Central memory CD8-positive, alpha-beta T cell (primary cell): ENCODE measurements around the gene CDC14B.
"Not testable (repeated sequence)": the region's sequence is repeated elsewhere in the genome, so short reads cannot be mapped to it uniquely, and the experiment has no call there.

Experiments
- ATAC-seq: fragments of 150-1000 bp; cut with Tn5 transposase; replicated peaks from 2 replicates; pipeline ENCODE4 v1.10.0; 2022; ENCODE audit warnings: mild to moderate bottlenecking, moderate FRiP score, moderate number of reproducible peaks; ENCODE audit not compliant: poor library complexity, severe bottlenecking; ENCODE audit errors: extremely low read depth
- DNase-seq, 2 donors: peaks; one replicate each; pipeline ENCODE4 v3.0.0; 2021; ENCODE audit warnings: low spot score in 2 of 2
- H3K27ac Mint-ChIP-seq: one replicate; pipeline ENCODE4 v1.8.0; 2022; ENCODE audit warnings: low read depth, mild to moderate bottlenecking, moderate library complexity, mixed read lengths
- H3K27me3 Mint-ChIP-seq: one replicate; pipeline ENCODE4 v1.8.0; 2022; ENCODE audit warnings: mixed read lengths
- H3K36me3 Mint-ChIP-seq: one replicate; pipeline ENCODE4 v1.8.0; 2022; ENCODE audit warnings: mild to moderate bottlenecking, moderate library complexity, mixed read lengths; ENCODE audit not compliant: insufficient read depth
- H3K4me1 Mint-ChIP-seq: one replicate; pipeline ENCODE4 v1.8.0; 2022; ENCODE audit warnings: mixed read lengths
- H3K4me3 Mint-ChIP-seq: one replicate; pipeline ENCODE4 v1.8.0; 2022; ENCODE audit warnings: mild to moderate bottlenecking, moderate library complexity, mixed read lengths
- H3K9me3 Mint-ChIP-seq: one replicate; pipeline ENCODE4 v1.8.0; 2022; ENCODE audit warnings: mixed read lengths

The CDC14B gene

DNA sequence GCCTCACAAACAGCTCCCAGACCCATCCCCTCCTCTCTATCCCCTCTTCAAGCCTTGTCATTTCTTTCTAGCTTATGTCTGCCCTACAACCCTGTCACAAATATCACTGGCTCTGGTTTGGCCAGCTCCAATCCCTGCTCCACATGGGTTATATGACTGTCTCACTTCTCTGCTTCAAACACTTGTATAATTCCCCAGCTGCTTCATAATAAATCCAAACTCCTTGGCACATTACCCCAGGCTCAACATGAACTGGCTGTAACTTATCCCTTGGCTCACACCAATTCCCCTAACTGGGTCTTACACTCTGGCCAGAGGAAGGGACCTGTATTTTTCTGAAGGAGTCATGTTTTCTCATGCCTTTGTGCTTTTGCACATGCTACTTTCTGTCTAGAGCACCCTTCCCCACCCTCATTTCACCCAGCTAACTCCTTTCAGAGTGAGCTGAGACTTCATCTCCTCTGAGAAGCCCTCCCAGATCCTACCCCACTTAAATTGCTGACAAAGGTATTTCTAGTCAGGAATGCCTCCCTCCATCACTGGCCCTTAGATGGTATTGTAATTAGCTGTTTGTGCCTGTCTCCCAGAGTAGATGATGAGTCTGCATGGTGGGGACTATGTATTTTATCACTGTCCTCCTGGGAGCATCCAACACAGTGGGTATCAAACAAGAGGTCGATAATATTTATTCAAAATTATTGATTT, 30.1 kb upstream of the CDC14B start:
- DNase-seq: no peak
- Mint-ChIP-seq H3K4me1 (peaks cover 9% of the 10 kb centered on the region), H3K36me3 (peaks cover 46% of the 10 kb centered on the region), H3K27ac (no peak overlapping the region), H3K4me3 (no peak overlapping the region), H3K9me3 (no peaks in the 10 kb centered on the region), H3K27me3 (no peaks in the 10 kb centered on the region)
- ATAC-seq: no peak

DNA sequence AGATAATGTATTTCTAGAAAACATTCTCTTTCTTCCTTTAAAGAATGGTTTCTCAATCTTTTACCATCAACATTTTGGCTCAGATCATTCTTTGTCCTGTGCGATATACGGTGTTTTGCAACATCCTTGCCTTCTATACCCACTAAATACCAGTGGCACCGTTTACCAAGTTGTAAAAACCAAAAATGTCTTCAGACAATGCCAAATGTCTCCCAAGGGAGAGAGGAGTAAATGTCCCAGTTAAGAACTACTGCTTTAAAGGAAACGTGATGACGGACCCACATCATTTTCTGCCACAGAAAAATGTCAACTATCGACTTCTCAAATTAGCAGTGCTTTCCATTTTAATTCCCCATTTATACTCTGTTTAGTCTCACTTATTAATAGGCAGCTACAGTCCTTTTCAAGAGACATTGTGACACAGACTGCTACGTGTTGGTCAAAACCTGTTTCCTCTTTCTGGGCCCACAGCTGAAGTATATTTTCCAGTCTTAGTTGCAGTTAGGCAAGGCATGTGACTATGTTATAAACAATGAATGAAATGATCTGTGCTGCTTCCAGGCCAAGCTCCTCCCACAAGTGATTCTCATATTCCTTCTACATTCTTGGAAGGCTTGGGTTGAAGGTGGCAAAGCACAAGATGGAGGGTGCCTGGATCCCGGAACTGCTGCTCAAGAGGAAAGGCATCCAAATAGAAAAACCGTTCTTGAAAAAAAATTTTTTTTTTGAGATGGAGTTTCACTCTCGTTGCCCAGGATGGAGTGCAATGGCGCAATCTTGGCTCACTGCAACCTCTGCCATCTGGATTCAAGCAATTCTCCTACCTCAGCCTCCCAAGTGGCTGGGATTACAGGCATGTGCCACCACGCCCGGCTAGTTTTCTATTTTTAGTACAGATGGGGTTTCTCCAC, 26.7 kb upstream of the CDC14B start:
- Mint-ChIP-seq H3K4me3 (no peak overlapping the region), H3K9me3 (no peaks in the 10 kb centered on the region), H3K27ac (no peak overlapping the region), H3K27me3 (no peaks in the 10 kb centered on the region), H3K36me3 (peaks cover 40% of the 10 kb centered on the region), H3K4me1 (no peaks in the 10 kb centered on the region)
- DNase-seq (no peak), ATAC-seq (no peak)

DNA sequence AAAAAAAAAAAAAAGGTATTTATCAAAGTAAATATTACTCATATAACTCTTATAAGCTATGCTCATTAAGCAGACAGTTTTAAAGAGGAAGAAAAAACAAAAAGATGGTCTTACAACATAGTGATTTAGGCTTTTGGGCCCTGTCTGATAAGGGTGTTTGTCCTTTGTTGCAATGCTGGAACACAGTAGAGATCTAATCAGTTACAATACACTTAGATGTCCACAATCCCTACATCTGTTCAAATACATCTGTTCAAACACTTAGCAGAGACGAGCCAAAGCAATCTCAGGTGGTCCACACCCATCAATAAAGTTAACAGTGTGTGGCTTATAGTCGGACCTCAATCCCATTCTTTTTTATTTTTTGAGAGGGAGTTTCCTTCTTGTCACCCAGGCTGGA, 24.5 kb upstream of the CDC14B start:
- H3K27ac Mint-ChIP-seq: no peak overlapping the region

DNA sequence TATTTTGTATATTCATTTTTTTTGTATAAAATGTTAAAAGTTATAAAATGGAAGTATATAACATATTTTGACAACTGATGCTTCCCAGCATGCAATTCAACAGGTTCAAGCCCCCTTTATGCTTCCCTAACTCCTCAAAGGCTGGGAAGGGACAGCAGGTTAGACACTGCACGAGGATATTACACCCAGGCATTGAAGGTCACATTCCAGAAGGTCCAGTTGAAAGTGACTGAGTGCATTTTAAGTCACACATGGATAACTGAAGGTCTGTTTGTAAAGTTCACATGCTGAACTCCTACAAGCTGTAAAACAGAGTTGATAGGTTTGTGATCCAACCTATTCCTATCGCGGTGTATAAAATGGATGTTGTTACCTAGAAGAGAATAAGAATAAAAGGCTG, 21.9 kb upstream of the CDC14B start:
- no peak for DNase-seq
- Mint-ChIP-seq H3K27me3 (peaks cover 16% of the 10 kb centered on the region), H3K9me3 (no peaks in the 10 kb centered on the region), H3K4me3 (no peak overlapping the region), H3K27ac (no peak overlapping the region), H3K36me3 (peaks cover 14% of the 10 kb centered on the region), H3K4me1 (no peaks in the 10 kb centered on the region)
- ATAC-seq: no peak

More for the DNA sequence above, 24.5 kb upstream of the CDC14B start:
- H3K27me3 Mint-ChIP-seq: no peaks in the 10 kb centered on the region
- no peaks in the 10 kb centered on the region for H3K9me3 Mint-ChIP-seq
- ATAC-seq (no peak), DNase-seq (no peak)
- H3K4me3 Mint-ChIP-seq: no peak overlapping the region
- no peaks in the 10 kb centered on the region for H3K4me1 Mint-ChIP-seq
- H3K36me3 Mint-ChIP-seq: peaks cover 31% of the 10 kb centered on the region

DNA sequence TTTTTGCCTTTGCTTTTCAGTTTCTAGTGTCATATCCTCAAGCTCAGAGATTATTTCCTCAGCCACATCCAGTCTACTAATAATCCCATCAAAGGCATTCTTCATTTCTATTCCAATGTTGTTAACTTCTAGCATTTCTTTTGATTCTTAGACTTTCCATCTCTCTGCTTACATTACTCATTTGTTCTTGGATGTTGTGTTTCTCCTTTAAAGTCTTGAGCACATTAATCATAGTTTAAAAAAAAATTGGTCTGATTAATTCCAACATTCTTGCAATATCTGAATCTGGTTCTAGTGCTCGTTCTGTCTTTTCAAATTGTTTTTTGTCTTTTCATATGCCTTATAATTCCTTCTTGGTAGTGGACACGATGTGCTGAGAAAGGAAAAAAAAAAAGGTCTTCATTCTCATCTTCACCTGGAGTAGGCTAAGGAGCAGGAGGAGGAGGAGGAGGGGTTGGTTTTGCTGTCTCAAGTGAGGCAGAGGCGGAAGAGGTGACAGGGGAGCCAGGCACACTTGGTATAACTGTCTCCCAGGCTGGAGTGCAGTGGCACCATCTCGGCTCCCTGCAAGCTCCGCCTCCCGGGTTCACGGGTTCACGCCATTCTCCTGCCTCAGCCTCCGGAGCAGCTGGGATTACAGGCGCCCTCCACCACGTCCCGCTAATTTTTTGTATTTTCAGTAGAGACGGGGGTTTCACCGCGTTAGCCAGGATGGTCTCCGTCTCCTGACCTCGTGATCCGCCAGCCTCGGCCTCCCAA, 19.1 kb upstream of the CDC14B start:
- Mint-ChIP-seq H3K27me3 (peaks cover 25% of the 10 kb centered on the region), H3K4me3 (no peak overlapping the region), H3K27ac (no peak overlapping the region), H3K9me3 (no peaks in the 10 kb centered on the region), H3K4me1 (no peaks in the 10 kb centered on the region), H3K36me3 (peaks cover 2% of the 10 kb centered on the region)
- no peak for DNase-seq
- ATAC-seq: no peak

DNA sequence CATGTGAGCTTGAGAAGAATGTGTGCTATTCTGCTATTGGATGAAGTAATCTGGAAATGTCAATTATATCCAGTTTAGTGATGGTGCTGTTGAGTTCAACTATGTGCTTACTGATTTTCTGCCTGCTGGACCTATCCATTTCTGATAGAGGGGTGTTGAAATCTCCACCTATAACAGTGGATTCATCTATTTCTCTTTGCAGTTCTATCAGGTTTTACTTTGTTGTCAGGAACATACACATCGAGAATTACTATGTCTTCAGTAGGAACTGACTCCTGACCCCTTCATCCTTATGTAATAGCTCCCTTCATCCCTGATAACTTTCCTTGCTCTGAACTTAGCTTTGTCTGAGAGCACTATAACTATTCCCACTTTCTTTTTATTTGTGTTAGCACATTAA, 16.7 kb upstream of the CDC14B start:
- Mint-ChIP-seq H3K4me3 (no peak overlapping the region), H3K9me3 (no peaks in the 10 kb centered on the region), H3K27me3 (peaks cover 34% of the 10 kb centered on the region), H3K36me3 (no peaks in the 10 kb centered on the region), H3K27ac (no peak overlapping the region), H3K4me1 (no peaks in the 10 kb centered on the region)
- DNase-seq (no peak), ATAC-seq (no peak)

DNA sequence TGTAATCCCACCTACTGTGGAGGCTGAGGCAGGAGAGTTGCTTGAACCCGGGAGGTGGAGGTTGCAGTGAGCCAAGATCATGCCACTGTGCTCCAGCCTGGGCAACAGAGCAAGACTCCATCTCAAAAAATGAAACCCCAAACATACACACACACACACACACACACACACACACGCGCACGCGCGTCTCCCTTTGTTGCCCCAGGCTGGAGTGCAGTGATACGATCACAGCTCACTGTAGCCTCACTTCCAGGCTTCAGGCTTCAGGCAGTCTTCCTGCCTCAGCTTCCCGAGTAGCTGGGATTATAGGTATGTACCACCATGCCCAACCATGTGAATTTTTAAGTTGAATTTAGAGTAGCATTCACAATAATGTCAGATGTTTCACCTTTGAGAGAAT, 13.9 kb upstream of the CDC14B start:
- ATAC-seq, H3K4me1 Mint-ChIP-seq, H3K36me3 Mint-ChIP-seq, H3K9me3 Mint-ChIP-seq, DNase-seq, H3K27ac Mint-ChIP-seq, H3K4me3 Mint-ChIP-seq: not testable (repeated sequence)
- H3K27me3 Mint-ChIP-seq: peaks cover 55% of the 10 kb centered on the region

DNA sequence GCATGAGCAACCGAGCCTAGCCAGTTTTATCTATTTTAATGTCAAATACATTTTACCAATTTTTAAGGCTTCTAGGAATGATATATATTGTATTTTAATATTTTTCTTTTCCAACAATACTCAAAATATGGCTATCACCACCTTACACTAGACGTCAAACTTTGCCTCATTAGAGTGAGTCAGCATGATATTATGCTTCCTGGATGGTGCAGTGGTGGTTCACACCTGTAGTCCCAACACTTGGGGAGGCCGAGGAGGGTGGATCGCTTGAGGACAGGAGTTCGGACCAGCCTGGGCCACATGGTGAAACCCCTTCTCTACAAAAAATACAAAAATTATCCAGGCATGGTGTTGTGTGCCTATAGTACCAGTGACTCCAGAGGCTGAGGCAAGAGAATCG, 7.3 kb upstream of the CDC14B start:
- Mint-ChIP-seq H3K27me3 (peaks cover 59% of the 10 kb centered on the region), H3K4me1 (no peaks in the 10 kb centered on the region), H3K36me3 (peaks cover 3% of the 10 kb centered on the region), H3K4me3 (no peak overlapping the region), H3K27ac (no peak overlapping the region), H3K9me3 (no peaks in the 10 kb centered on the region)
- DNase-seq: no peak
- no peak for ATAC-seq

DNA sequence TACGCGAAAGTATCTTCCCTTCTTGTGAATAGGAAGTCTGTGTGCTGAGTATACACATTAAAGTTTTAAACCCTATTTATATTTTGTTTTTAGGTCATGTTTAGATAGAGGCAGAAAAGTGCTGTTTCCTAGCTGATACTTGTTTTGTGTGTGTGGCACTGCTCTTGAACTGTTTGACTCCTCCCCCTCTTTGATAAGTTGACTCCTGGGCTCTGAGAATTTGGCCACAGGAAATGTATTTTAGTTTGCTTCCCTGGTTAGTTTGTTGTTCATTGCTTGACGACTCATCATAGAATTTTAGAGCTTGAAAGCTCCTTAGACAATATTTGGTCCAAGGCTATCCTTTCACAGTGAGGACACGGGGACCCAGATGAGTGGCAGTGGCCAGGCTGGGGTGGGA, 2.0 kb upstream of the CDC14B start:
- DNase-seq (no peak), ATAC-seq (no peak)
- no peaks in the 10 kb centered on the region for H3K36me3 Mint-ChIP-seq
- no peak overlapping the region for H3K4me3 Mint-ChIP-seq
- H3K27me3 Mint-ChIP-seq: peaks cover 56% of the 10 kb centered on the region
- no peak overlapping the region for H3K27ac Mint-ChIP-seq
- no peaks in the 10 kb centered on the region for H3K4me1 Mint-ChIP-seq
- H3K9me3 Mint-ChIP-seq: no peaks in the 10 kb centered on the region

DNA sequence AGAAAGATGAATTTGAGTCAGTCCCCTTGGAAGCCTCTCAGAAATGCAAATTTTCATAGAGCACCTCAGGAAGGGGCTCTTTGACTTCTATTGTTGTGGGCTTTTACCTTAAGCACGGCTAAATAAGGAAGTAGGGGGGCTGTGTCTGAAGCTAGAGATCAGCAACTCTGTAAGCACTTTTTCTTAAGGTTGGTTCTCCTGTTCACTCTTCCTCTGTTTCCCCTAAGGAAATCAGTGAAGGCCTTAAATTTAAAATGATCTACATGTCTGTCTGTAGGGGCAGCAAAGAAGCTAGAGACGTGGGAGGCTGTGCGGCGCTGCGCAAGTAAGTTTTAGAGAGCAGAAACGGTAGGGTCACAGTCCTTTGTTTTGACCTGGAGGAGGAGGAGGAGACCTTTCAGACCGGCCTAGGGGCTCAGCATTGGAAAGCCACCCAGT, 1.2 kb upstream of the CDC14B start:
- H3K27ac Mint-ChIP-seq: no peak overlapping the region
- ATAC-seq (no peak), DNase-seq (no peak)
- H3K9me3 Mint-ChIP-seq: no peaks in the 10 kb centered on the region
- H3K4me3 Mint-ChIP-seq: peak overlapping the region; percentile 59
- H3K4me1 Mint-ChIP-seq: no peaks in the 10 kb centered on the region
- H3K36me3 Mint-ChIP-seq: no peaks in the 10 kb centered on the region
- peaks cover 55% of the 10 kb centered on the region for H3K27me3 Mint-ChIP-seq

DNA sequence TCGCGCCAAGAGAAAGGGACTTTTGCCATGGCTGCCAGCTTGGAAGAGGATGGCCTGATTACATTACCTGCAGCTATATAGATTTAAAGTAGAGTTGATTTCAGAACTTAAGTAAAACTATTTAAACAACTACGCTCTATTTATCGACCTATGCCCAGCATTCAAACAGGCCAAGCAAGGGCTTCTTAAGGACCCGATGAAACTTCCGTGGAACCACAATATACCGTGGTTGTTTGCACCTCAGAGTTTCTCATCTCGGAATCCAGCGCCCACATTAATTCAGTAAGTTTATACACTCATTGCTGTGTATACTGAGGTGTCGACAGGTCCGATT, 505 bp upstream of the CDC14B start:
- H3K27me3 Mint-ChIP-seq: peaks cover 61% of the 10 kb centered on the region
- no peak overlapping the region for H3K27ac Mint-ChIP-seq

DNA sequence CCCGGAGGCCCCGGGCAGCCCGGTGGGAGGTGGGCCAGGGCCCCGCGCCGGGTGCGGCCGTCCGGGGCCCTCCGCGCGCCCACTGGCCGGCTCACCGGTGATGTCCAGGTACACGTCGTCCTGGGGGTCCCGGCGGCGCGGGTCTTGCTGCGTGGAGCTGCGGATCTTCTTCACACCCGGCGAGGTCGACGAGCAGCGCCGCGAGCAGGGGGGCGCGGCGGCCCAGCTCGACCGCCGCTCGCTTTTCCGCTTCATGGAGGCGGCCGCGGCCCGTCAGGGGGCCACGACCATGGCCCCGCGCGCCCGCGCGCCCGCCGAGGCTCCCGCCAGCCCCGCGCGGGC, 548 bp downstream of the CDC14B start:
- no peaks in the 10 kb centered on the region for H3K9me3 Mint-ChIP-seq
- DNase-seq: no peak
- H3K4me1 Mint-ChIP-seq: no peaks in the 10 kb centered on the region
- no peak overlapping the region for H3K27ac Mint-ChIP-seq
- H3K27me3 Mint-ChIP-seq: peaks cover 72% of the 10 kb centered on the region
- H3K4me3 Mint-ChIP-seq: peak overlapping the region; percentile 72
- no peak for ATAC-seq
- H3K36me3 Mint-ChIP-seq: no peaks in the 10 kb centered on the region

More for the DNA sequence above, 505 bp upstream of the CDC14B start:
- ATAC-seq: no peak
- DNase-seq: no peak
- peak overlapping the region; percentile 59 for H3K4me3 Mint-ChIP-seq
- H3K4me1 Mint-ChIP-seq: no peaks in the 10 kb centered on the region
- no peaks in the 10 kb centered on the region for H3K9me3 Mint-ChIP-seq
- H3K36me3 Mint-ChIP-seq: no peaks in the 10 kb centered on the region
